ENCODE data around the gene INTS15. TPM values are rescaled to one million over a fixed set of nuclear protein-coding genes. Genes with fewer than 3 reads are reported as not detected.

The INTS15 gene
- total RNA-seq: 26.7 TPM
- polyA plus RNA-seq (ENCODE audit: insufficient read depth, low read depth, low replicate concordance): 16.9 TPM
- long read RNA-seq, donor 1, partial matches to known transcripts: 0 of 2 reads
- long read RNA-seq, donor 1, other reads (novel, unspliced or antisense): 0 of 2 reads
- long read RNA-seq, donor 2, transcript C7orf26-201 (6 exons, 2,182 nt): major isoform, 6 of 7 reads
- long read RNA-seq, donor 2, partial matches to known transcripts: 0 of 7 reads
- long read RNA-seq, donor 2, other reads (novel, unspliced or antisense): 0 of 7 reads
- long read RNA-seq, donor 3, partial matches to known transcripts: 0 of 1 reads
- long read RNA-seq, donor 3, other reads (novel, unspliced or antisense): 0 of 1 reads
- long read RNA-seq, donor 4, partial matches to known transcripts: 0 of 3 reads
- long read RNA-seq, donor 4, other reads (novel, unspliced or antisense): 0 of 3 reads
- long read RNA-seq, donor 5: 0 reads
- long read RNA-seq, donor 6, partial matches to known transcripts: 0 of 2 reads
- long read RNA-seq, donor 6, other reads (novel, unspliced or antisense): 0 of 2 reads
- long read RNA-seq, donor 7, partial matches to known transcripts: 3 of 17 reads
- long read RNA-seq, donor 7, other reads (novel, unspliced or antisense): 11 of 17 reads
- long read RNA-seq, donor 8, partial matches to known transcripts: 0 of 2 reads
- long read RNA-seq, donor 8, other reads (novel, unspliced or antisense): 0 of 2 reads
- long read RNA-seq, donor 9, partial matches to known transcripts: 0 of 4 reads
- long read RNA-seq, donor 9, other reads (novel, unspliced or antisense): 0 of 4 reads
- long read RNA-seq, donor 10, partial matches to known transcripts: 0 of 4 reads
- long read RNA-seq, donor 10, other reads (novel, unspliced or antisense): 0 of 4 reads

DNA sequence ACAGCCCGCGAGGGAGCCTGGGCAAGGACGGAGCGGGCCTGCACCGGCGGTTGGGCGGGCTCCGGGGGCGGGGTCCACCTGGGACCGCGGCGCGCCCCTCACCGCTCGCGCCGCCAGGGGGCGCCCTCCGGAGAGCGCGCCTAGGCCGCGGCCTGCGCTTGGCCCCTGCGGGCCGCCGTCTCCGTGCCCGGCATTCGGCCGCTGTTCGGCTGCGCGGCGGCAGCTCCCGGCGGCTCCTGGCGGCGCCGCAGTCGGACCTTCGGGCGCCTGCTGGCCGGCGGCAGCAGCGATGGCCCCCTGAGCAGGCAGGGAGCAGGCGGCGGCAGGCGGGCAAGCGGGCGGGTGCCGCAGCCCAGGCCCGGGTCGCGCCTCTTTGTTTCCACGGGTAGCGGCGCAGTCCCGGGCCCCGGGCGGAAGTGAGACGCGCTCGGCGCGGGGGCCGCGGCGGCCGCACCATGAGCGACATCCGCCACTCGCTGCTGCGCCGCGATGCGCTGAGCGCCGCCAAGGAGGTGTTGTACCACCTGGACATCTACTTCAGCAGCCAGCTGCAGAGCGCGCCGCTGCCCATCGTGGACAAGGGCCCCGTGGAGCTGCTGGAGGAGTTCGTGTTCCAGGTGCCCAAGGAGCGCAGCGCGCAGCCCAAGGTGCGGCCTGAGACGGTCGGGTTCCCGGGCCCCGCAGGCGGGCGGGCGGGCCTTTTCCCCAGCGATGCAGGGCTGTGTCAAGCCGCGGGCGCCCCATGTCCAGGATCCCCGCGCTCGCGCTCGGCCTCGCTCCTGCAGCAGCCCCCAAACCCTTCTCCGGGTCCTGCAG, at the start of gene INTS15:
TSS of gene INTS15 (plus strand) at position 193 of the 816 bp plus-strand sequence. CDS start at position 456, 263 bp downstream.
- Histone ChIP-seq H3K9me3 (ENCODE audit: control insufficient read depth in 2 of 3, insufficient read depth in 1 of 3, low read length in 3 of 3) (no peaks in the 10 kb centered on the region), H3K4me1 (ENCODE audit: control insufficient read depth in 2 of 3, insufficient read depth in 2 of 3, low read depth in 1 of 3, low read length in 3 of 3) (peaks cover 0 to 5% (median 4%) of the 10 kb centered on the region in 3 donors), H3K9ac (ENCODE audit: low read length in 3 of 3) (peak within 1 kb of the TSS; percentile 20 to 86 (median 45)), H3K36me3 (ENCODE audit: control insufficient read depth in 2 of 3, insufficient read depth in 3 of 3, low read length in 3 of 3) (peaks cover under 1 to 23% (median 8%) of the 10 kb centered on the region in 3 donors), H3K27me3 (ENCODE audit: control insufficient read depth, insufficient read depth, low read length) (no peaks in the 10 kb centered on the region), H3K4me3 (ENCODE audit: low read length in 3 of 3) (peak within 1 kb of the TSS; percentile 65 to 81 (median 74)), H3K27ac (ENCODE audit: low read depth in 2 of 2, low read length in 2 of 2) (peak within 1 kb of the TSS; percentile 8 to 51)
- no peak for FAIRE-seq
- intact Hi-C loops (cut with DNase I): no loop called here
- TF ChIP-seq, protein P1, sequence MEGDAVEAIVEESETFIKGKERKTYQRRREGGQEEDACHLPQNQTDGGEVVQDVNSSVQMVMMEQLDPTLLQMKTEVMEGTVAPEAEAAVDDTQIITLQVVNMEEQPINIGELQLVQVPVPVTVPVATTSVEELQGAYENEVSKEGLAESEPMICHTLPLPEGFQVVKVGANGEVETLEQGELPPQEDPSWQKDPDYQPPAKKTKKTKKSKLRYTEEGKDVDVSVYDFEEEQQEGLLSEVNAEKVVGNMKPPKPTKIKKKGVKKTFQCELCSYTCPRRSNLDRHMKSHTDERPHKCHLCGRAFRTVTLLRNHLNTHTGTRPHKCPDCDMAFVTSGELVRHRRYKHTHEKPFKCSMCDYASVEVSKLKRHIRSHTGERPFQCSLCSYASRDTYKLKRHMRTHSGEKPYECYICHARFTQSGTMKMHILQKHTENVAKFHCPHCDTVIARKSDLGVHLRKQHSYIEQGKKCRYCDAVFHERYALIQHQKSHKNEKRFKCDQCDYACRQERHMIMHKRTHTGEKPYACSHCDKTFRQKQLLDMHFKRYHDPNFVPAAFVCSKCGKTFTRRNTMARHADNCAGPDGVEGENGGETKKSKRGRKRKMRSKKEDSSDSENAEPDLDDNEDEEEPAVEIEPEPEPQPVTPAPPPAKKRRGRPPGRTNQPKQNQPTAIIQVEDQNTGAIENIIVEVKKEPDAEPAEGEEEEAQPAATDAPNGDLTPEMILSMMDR (IDR thresholded peaks at IDR 0.05; ENCODE audit: borderline replicate concordance, extremely low read depth, insufficient read depth): peak; percentile 80
- peak; percentile 83 to 93 (median 89) for DNase-seq

DNA sequence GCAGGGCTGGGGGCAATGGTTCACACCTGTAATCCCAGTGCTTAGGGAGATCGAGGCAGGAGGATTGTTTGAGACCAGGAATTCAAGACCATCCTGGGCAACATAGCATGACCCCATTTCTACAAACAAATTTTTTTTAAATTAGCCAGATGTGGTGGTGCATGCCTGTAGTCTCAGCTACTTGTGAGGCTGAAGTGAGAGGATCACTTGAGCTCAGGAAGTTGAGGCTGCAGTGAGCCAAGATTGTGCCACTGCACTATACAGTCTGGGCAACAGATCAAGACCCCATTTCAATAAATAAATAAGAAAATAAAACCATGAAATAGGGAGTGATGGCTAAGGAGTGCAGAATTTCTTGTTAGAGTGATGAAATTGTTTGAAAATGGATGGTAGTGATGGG, 47.5 kb upstream of the INTS15 start:
- FAIRE-seq (no peak), DNase-seq (no peak)
- no peaks in the 10 kb centered on the region for H3K4me1 ChIP-seq (ENCODE audit: control insufficient read depth in 2 of 3, insufficient read depth in 2 of 3, low read depth in 1 of 3, low read length in 3 of 3)
- H3K27me3 ChIP-seq (ENCODE audit: control insufficient read depth, insufficient read depth, low read length): no peaks in the 10 kb centered on the region
- H3K27ac ChIP-seq (ENCODE audit: low read depth in 2 of 2, low read length in 2 of 2): no peak overlapping the region
- H3K9ac ChIP-seq (ENCODE audit: low read length in 3 of 3): no peak overlapping the region
- TF ChIP-seq, protein P1 (IDR thresholded peaks at IDR 0.05; ENCODE audit: borderline replicate concordance, extremely low read depth, insufficient read depth): no peak
- no peak overlapping the region for H3K4me3 ChIP-seq (ENCODE audit: low read length in 3 of 3)
- no peaks in the 10 kb centered on the region for H3K9me3 ChIP-seq (ENCODE audit: control insufficient read depth in 2 of 3, insufficient read depth in 1 of 3, low read length in 3 of 3)
- no peaks in the 10 kb centered on the region for H3K36me3 ChIP-seq (ENCODE audit: control insufficient read depth in 2 of 3, insufficient read depth in 3 of 3, low read length in 3 of 3)
- intact Hi-C loops (cut with DNase I): no loop called here

DNA sequence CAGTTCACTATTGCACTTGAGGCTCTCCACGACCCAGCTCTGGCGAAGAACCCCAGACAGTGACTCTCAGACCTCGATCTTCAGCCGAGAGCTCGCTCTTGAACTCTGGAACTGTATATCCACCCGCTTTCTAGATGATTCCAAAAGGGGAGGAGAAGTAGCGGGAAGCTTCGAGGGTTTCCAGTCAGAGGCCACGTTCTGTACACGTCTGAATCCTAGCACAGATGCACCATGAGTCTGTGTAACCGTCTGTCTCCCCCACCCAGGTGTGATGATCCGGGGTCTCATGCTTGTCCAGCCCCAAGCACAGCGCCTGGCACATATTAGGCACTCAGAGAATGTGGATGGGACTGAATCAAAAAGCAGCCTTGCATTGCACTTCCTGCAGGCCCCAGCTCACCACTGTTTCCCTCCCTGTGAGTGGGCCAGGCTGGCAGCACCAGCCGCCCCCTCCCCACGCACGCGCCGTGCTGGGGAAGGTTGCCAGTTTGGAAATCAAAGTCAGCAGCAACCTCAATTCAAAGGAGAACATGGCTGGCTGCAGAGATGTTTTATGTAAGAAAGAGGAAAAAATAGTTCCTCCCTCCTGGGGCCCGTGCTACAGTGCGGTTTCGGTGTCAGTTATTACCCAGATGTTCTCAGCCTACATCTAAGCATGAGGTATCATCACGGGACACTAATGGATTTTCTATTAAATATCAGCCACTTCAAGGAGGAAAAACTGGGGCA, 44.3 kb upstream of the INTS15 start:
- intact Hi-C loops (cut with DNase I): no loop called here
- no peak for FAIRE-seq
- H3K9me3 ChIP-seq (ENCODE audit: control insufficient read depth in 2 of 3, insufficient read depth in 1 of 3, low read length in 3 of 3): no peaks in the 10 kb centered on the region
- no peaks in the 10 kb centered on the region for H3K4me1 ChIP-seq (ENCODE audit: control insufficient read depth in 2 of 3, insufficient read depth in 2 of 3, low read depth in 1 of 3, low read length in 3 of 3)
- no peak overlapping the region for H3K4me3 ChIP-seq (ENCODE audit: low read length in 3 of 3)
- no peak overlapping the region for H3K27ac ChIP-seq (ENCODE audit: low read depth in 2 of 2, low read length in 2 of 2)
- TF ChIP-seq, protein P1 (IDR thresholded peaks at IDR 0.05; ENCODE audit: borderline replicate concordance, extremely low read depth, insufficient read depth): no peak
- no peak overlapping the region for H3K9ac ChIP-seq (ENCODE audit: low read length in 3 of 3)
- H3K27me3 ChIP-seq (ENCODE audit: control insufficient read depth, insufficient read depth, low read length): no peaks in the 10 kb centered on the region
- no peaks in the 10 kb centered on the region for H3K36me3 ChIP-seq (ENCODE audit: control insufficient read depth in 2 of 3, insufficient read depth in 3 of 3, low read length in 3 of 3)
- DNase-seq: no peak
